ENCODE measurements around the gene SAMD11. TPM values are rescaled to one million over a fixed set of nuclear protein-coding genes. Genes with fewer than 3 reads are reported as not detected.
"Not testable (repeated sequence)": the region's sequence is repeated elsewhere in the genome, so short reads cannot be mapped to it uniquely, and the experiment has no call there.

SAMD11 gene
- polyA plus RNA-seq, 1 donor, result 18.1 TPM

DNA sequence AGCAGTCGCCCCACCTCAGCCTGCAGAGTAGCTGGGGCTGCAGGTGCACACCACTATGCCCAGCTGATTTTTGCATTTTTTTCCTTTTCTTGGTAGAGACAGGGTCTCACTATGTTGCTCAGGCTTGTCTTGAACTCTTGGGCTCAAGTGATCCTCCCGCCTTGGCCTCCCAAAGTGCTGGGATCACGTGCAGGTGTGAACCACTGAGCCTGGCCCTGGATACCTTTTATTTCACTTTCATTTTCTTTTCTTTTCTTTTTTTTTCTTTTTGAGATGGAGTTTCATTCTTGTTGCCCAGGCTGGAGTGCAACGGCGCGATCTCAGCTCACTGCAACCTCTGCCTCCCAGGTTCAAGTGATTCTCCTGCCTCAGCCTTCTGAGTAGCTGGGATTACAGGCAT lies 67.6 kb downstream of the SAMD11 start:
- WGBS (ENCODE audit: insufficient coverage, low lambda C conversion rate), result 67% methylated on average over 1 of the region's 6 CpGs
- Histone ChIP-seq H3K9me3 (ENCODE audit: control insufficient read depth, low read depth, low read length) (peaks cover 19% of the 10 kb centered on the region), H3K27me3 (ENCODE audit: control insufficient read depth, insufficient read depth, low read length) (peaks cover 23% of the 10 kb centered on the region)
- not testable (repeated sequence) for H3K27ac ChIP-seq (ENCODE audit: low read length); H3K4me3 ChIP-seq (ENCODE audit: low read length); H3K36me3 ChIP-seq (ENCODE audit: control insufficient read depth, insufficient read depth, low read length); H3K4me1 ChIP-seq (ENCODE audit: control insufficient read depth, insufficient read depth, low read length); DNase-seq

DNA sequence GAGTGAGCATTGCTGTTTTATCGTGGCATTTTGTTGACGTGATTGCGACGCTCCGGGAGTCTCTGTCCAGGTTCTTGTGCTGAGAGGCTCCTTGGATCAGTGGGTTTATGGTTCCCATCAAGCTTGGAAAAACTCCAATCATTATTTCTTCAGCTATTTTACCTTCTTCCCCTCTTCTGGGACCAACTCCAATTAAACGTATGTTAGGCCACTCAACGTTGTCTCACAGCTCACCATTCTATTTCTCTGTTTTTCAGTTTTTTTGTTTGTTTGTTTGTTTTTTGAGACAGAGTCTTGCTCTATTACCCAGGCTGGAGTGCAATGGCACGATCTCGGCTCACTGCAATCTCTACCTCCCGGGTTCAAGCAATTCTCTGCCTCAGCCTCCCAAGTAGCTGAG lies 68.2 kb downstream of the SAMD11 start:
- H3K36me3 ChIP-seq (ENCODE audit: control insufficient read depth, insufficient read depth, low read length), result no peaks in the 10 kb centered on the region
- H3K27me3 ChIP-seq (ENCODE audit: control insufficient read depth, insufficient read depth, low read length), result peaks cover 24% of the 10 kb centered on the region
- WGBS (ENCODE audit: insufficient coverage, low lambda C conversion rate), result 100% methylated on average over 1 of the region's 10 CpGs
- no peaks in the 10 kb centered on the region for H3K4me1 ChIP-seq (ENCODE audit: control insufficient read depth, insufficient read depth, low read length)
- no peak overlapping the region for H3K27ac ChIP-seq (ENCODE audit: low read length)
- H3K4me3 ChIP-seq (ENCODE audit: low read length), result no peak overlapping the region
- DNase-seq, result no peak
- peaks cover 19% of the 10 kb centered on the region for H3K9me3 ChIP-seq (ENCODE audit: control insufficient read depth, low read depth, low read length)

DNA sequence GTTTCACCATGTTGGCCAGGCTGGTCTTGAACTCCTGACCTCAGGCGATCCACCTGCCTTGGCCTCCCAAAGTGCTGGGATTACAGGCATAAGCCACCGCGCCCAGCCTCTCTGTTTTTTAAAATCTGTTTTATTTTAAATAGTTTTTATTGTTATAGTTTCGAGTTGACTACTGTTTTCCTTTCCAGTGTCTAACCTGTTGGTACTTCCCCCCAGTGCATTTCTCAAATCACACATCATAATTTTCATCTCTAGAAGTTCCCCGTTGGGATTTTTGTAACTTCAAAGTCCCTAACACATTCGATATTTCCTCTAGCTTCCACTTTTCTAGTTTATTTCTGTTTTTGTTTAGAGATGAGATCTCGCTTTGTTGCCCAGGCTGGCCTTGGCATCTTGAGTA lies 68.6 kb downstream of the SAMD11 start:
- Histone ChIP-seq H3K4me1 (ENCODE audit: control insufficient read depth, insufficient read depth, low read length) (no peaks in the 10 kb centered on the region), H3K4me3 (ENCODE audit: low read length) (no peak overlapping the region), H3K9me3 (ENCODE audit: control insufficient read depth, low read depth, low read length) (peaks cover 19% of the 10 kb centered on the region), H3K27me3 (ENCODE audit: control insufficient read depth, insufficient read depth, low read length) (peaks cover 28% of the 10 kb centered on the region), H3K36me3 (ENCODE audit: control insufficient read depth, insufficient read depth, low read length) (no peaks in the 10 kb centered on the region), H3K27ac (ENCODE audit: low read length) (no peak overlapping the region)
- 87% methylated on average over 1 of the region's 7 CpGs for WGBS (ENCODE audit: insufficient coverage, low lambda C conversion rate)
- DNase-seq, result no peak

DNA sequence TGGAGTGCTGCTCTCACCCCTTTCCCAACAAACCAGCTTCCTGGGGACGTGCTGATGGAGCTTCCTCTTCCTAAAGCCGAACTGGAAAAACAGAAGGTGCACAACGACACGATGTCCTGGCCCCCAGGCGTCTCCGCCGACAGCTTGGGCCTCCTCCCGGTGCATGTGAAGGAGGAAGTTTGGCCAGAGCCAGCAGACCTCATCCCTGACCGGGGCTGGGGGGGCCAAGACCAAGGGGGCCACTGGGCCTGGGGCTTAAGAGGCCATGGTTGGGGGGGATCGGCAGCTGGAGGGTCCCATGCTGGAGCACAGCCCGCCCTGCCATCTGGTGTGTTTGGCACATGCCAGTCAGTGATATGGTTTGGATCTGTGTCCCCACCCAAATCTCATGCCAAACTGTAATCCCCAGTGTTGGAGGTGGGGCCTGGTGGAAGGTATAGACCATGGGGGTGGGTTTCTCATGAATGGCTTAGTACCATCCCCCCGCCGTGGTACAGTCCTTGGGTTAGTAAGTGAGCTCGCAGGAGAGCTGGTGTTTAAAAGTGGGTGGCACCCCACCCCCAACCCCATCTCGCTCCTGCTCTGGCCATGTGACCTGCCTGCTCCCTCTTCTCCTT lies 69.8 kb downstream of the SAMD11 start:
- no CpG with 5 or more reads among the region's 15 CpGs for WGBS (ENCODE audit: insufficient coverage, low lambda C conversion rate)
- no peaks in the 10 kb centered on the region for H3K36me3 ChIP-seq (ENCODE audit: control insufficient read depth, insufficient read depth, low read length)
- no peak for DNase-seq
- H3K4me3 ChIP-seq (ENCODE audit: low read length), result no peak overlapping the region
- H3K9me3 ChIP-seq (ENCODE audit: control insufficient read depth, low read depth, low read length), result peaks cover 28% of the 10 kb centered on the region
- peaks cover 39% of the 10 kb centered on the region for H3K27me3 ChIP-seq (ENCODE audit: control insufficient read depth, insufficient read depth, low read length)
- no peak overlapping the region for H3K27ac ChIP-seq (ENCODE audit: low read length)
- peaks cover 2% of the 10 kb centered on the region for H3K4me1 ChIP-seq (ENCODE audit: control insufficient read depth, insufficient read depth, low read length)

Other genes with a start within 250 kb of the SAMD11 start
- 0.07 TPM for gene OR4F16, start 237.3 kb upstream of the SAMD11 start, polyA plus RNA-seq
- 49.2 TPM for gene NOC2L, start 35.3 kb downstream of the SAMD11 start, polyA plus RNA-seq
- gene KLHL17, start 36.7 kb downstream of the SAMD11 start, polyA plus RNA-seq, result 6.8 TPM
- 0.49 TPM for gene PLEKHN1, start 42.6 kb downstream of the SAMD11 start, polyA plus RNA-seq
- gene PERM1, start 58.2 kb downstream of the SAMD11 start, polyA plus RNA-seq, result 0.22 TPM
- gene HES4, start 76.2 kb downstream of the SAMD11 start, polyA plus RNA-seq, result 10.7 TPM
- gene ISG15, start 89.6 kb downstream of the SAMD11 start, polyA plus RNA-seq, result 26.0 TPM
- gene AGRN, start 96.2 kb downstream of the SAMD11 start, polyA plus RNA-seq, result 116 TPM
- gene RNF223, start 150.4 kb downstream of the SAMD11 start, polyA plus RNA-seq, result 0.06 TPM
- 9.4 TPM for gene C1orf159, start 192.2 kb downstream of the SAMD11 start, polyA plus RNA-seq
- 0.64 TPM for gene TTLL10, start 250.0 kb downstream of the SAMD11 start, polyA plus RNA-seq

Data from large intestine (tissue), 3 donors.